Liver (tissue), 9 donors: ENCODE measurements around the gene SH3BP2. TPM values are rescaled to one million over a fixed set of nuclear protein-coding genes. Genes with fewer than 3 reads are reported as not detected.

Experiments used
- DNase-seq: peaks from one replicate; pipeline ENCODE4 v3.0.0-alpha.2; 2017; ENCODE audit warnings: low spot score
- H3K27ac ChIP-seq, 2 donors: one replicate each; pipeline ENCODE4 v1.7.0; 2013; ENCODE audit warnings: inconsistent platforms in 2 of 2, low read length in 2 of 2, control low read depth in 1 of 2, low read depth in 1 of 2, mild to moderate bottlenecking in 1 of 2
- H3K27me3 ChIP-seq, 4 donors: one replicate each; pipeline versions ENCODE4 v1.6.1 to v1.7.0; 2013; ENCODE audit warnings: low read length in 3 of 4, inconsistent platforms in 1 of 4, mild to moderate bottlenecking in 1 of 4, moderate library complexity in 1 of 4; ENCODE audit not compliant: control insufficient read depth in 4 of 4, insufficient read depth in 4 of 4
- H3K36me3 ChIP-seq, 4 donors: one replicate each; pipeline versions ENCODE4 v1.6.1 to v1.7.0; 2013; ENCODE audit warnings: low read length in 3 of 4, mild to moderate bottlenecking in 3 of 4, low read depth in 1 of 4, moderate library complexity in 1 of 4; ENCODE audit not compliant: control insufficient read depth in 4 of 4, insufficient read depth in 3 of 4
- H3K4me1 ChIP-seq, 4 donors: one replicate each; pipeline versions ENCODE4 v1.6.1 to v1.7.0; 2013; ENCODE audit warnings: low read length in 3 of 4, mild to moderate bottlenecking in 3 of 4, moderate library complexity in 1 of 4; ENCODE audit not compliant: control insufficient read depth in 4 of 4, insufficient read depth in 4 of 4
- H3K4me3 ChIP-seq, 3 donors: one replicate each; pipeline versions ENCODE4 v1.6.1 to v1.7.0; 2013; ENCODE audit warnings: low read length in 3 of 3, control low read depth in 1 of 3, low read depth in 1 of 3, mild to moderate bottlenecking in 1 of 3
- H3K9ac ChIP-seq, 2 donors: one replicate each; pipeline ENCODE4 v1.7.0; 2013; ENCODE audit warnings: low read length in 2 of 2, mild to moderate bottlenecking in 2 of 2, moderate library complexity in 2 of 2, control low read depth in 1 of 2, low read depth in 1 of 2
- H3K9me3 ChIP-seq, 4 donors: one replicate each; pipeline versions ENCODE4 v1.6.1 to v1.7.0; 2013; ENCODE audit warnings: low read length in 3 of 4; ENCODE audit not compliant: control insufficient read depth in 4 of 4
- EGR1 ChIP-seq, 2 donors: IDR thresholded peaks; 2 replicates each; pipeline ENCODE4 v1.6.1; 2016 to 2018; ENCODE audit warnings: antibody characterized with exemption in 2 of 2, low read depth in 2 of 2
- FOXA1 ChIP-seq: IDR thresholded peaks from 2 replicates; pipeline ENCODE4 v1.6.1; 2016; ENCODE audit warnings: antibody characterized with exemption
- FOXA2 ChIP-seq: IDR thresholded peaks from 2 replicates; pipeline ENCODE4 v1.6.1; 2016; ENCODE audit warnings: antibody characterized with exemption
- GABPA ChIP-seq, 2 donors: IDR thresholded peaks in 1 of 2; conservative IDR thresholded peaks in 1 of 2; 2 replicates each; pipeline ENCODE4 v1.6.1; 2016; ENCODE audit warnings: antibody characterized with exemption in 2 of 2, mild to moderate bottlenecking in 1 of 2, moderate library complexity in 1 of 2
- HNF4A ChIP-seq, 2 donors: conservative IDR thresholded peaks; 2 replicates each; pipeline ENCODE4 v1.6.1; 2016; ENCODE audit warnings: antibody characterized with exemption in 2 of 2, mild to moderate bottlenecking in 2 of 2
- HNF4G ChIP-seq: IDR thresholded peaks from 2 replicates; pipeline ENCODE4 v1.6.1; 2016; ENCODE audit warnings: antibody characterized with exemption
- JUND ChIP-seq, 2 donors: IDR thresholded peaks; 2 replicates each; pipeline ENCODE4 v1.6.1; 2016; ENCODE audit warnings: antibody characterized with exemption in 2 of 2
- RXRA ChIP-seq, 2 donors: IDR thresholded peaks; 2 replicates each; pipeline ENCODE4 v1.6.1; 2017 to 2018; ENCODE audit warnings: antibody characterized with exemption in 2 of 2, mild to moderate bottlenecking in 1 of 2
- SP1 ChIP-seq: IDR thresholded peaks from 2 replicates; pipeline ENCODE4 v1.6.1; 2018; ENCODE audit warnings: antibody characterized with exemption, mild to moderate bottlenecking
- TAF1 ChIP-seq: conservative IDR thresholded peaks from 2 replicates; pipeline ENCODE4 v1.6.1; 2016; ENCODE audit warnings: antibody characterized with exemption, mild to moderate bottlenecking
- YY1 ChIP-seq: IDR thresholded peaks from 2 replicates; pipeline ENCODE4 v1.6.1; 2016; ENCODE audit warnings: antibody characterized with exemption, mild to moderate bottlenecking
- whole genome bisulfite sequencing: extraction: QIAGEN DNeasy Blood & Tissue Kit; methylation state at CpG from one replicate; pipeline ENCODE4 v1.1.7; 2013; 5-methylcytosine and 5-hydroxymethylcytosine counted together
- polyA plus RNA-seq, 2 donors: library from polyadenylated mRNA; stranded (reverse) in 1 of 2; unstranded in 1 of 2; fragments of 200-250 nt in 1 of 2; fragments of >200 nt in 1 of 2; fragmentation: Nextera tagmentation in 1 of 2; extraction: Ambion mirVana in 1 of 2; gene quantifications; one replicate each; pipeline versions ENCODE4 v1.2.1 to v1.2.3, GENCODE V29; 2013 to 2015
- total RNA-seq, 2 donors: library from RNA; depleted of rRNA; stranded (reverse); fragments of >200 nt; gene quantifications; one replicate each; pipeline ENCODE4 v1.2.3, GENCODE V29; 2014
- TF ChIP-seq, protein P1 (sequence below): fragments of 150-350 bp; IDR thresholded peaks from 2 replicates; pipeline ENCODE4 v1.5.1; 2017; ENCODE audit warnings: improper control_type of control experiment, low read depth, low read length; ENCODE audit not compliant: missing input control
- TF ChIP-seq, protein P2 (sequence below): IDR thresholded peaks from 2 replicates; pipeline ENCODE4 v1.6.1; 2016; ENCODE audit warnings: antibody characterized with exemption
- TF ChIP-seq, protein P3 (sequence below): IDR thresholded peaks from 2 replicates; pipeline ENCODE4 v1.6.1; 2016; ENCODE audit warnings: antibody characterized with exemption, mild to moderate bottlenecking
- TF ChIP-seq, protein P4 (sequence below): IDR thresholded peaks from 2 replicates; pipeline ENCODE4 v1.6.1; 2016; ENCODE audit warnings: antibody characterized with exemption
- TF ChIP-seq, protein P5 (sequence below): IDR thresholded peaks from 2 replicates; pipeline ENCODE4 v1.6.1; 2016; ENCODE audit warnings: antibody characterized with exemption
- donor health status: healthy.
- donor health status: healthy.
- donor health status: healthy.
- donor health status: healthy.
- donor health status: healthy.

Gene SH3BP2
- total and polyA plus RNA-seq, 4 donors, result 17.9 to 80.2 (median 38.5) TPM

DNA sequence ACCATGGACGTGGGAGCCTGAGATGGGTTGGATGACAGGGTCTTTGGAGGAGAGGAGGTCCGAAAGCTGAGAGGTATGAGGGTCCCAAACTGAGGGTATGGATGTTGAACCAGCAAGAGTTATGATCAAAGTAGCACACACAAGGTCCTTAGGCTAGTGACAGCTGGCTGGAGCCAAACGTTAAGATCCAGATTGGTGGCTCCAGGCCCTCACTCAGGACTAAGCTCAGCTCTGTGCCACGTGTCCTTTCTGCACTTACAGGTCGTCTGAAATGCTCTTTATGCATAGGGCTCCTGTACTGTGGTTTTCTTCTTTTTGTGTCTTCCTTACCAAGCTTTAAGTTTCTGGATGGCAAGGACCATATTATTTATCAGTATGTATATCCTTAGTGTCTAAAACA, 86.1 kb downstream of the SH3BP2 start:
- H3K4me1 ChIP-seq, result peaks cover 0 to 3% (median 0%) of the 10 kb centered on the region in 4 donors
- no peaks in the 10 kb centered on the region for H3K9me3 ChIP-seq
- TF ChIP-seq YY1, result no peak
- TF ChIP-seq, protein P1, sequence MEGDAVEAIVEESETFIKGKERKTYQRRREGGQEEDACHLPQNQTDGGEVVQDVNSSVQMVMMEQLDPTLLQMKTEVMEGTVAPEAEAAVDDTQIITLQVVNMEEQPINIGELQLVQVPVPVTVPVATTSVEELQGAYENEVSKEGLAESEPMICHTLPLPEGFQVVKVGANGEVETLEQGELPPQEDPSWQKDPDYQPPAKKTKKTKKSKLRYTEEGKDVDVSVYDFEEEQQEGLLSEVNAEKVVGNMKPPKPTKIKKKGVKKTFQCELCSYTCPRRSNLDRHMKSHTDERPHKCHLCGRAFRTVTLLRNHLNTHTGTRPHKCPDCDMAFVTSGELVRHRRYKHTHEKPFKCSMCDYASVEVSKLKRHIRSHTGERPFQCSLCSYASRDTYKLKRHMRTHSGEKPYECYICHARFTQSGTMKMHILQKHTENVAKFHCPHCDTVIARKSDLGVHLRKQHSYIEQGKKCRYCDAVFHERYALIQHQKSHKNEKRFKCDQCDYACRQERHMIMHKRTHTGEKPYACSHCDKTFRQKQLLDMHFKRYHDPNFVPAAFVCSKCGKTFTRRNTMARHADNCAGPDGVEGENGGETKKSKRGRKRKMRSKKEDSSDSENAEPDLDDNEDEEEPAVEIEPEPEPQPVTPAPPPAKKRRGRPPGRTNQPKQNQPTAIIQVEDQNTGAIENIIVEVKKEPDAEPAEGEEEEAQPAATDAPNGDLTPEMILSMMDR, result no peak
- TF ChIP-seq SP1, result no peak
- no peak for TF ChIP-seq TAF1
- TF ChIP-seq, protein P2, sequence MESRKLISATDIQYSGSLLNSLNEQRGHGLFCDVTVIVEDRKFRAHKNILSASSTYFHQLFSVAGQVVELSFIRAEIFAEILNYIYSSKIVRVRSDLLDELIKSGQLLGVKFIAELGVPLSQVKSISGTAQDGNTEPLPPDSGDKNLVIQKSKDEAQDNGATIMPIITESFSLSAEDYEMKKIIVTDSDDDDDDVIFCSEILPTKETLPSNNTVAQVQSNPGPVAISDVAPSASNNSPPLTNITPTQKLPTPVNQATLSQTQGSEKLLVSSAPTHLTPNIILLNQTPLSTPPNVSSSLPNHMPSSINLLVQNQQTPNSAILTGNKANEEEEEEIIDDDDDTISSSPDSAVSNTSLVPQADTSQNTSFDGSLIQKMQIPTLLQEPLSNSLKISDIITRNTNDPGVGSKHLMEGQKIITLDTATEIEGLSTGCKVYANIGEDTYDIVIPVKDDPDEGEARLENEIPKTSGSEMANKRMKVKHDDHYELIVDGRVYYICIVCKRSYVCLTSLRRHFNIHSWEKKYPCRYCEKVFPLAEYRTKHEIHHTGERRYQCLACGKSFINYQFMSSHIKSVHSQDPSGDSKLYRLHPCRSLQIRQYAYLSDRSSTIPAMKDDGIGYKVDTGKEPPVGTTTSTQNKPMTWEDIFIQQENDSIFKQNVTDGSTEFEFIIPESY, result no peak
- H3K9ac ChIP-seq, result no peak overlapping the region
- 86% methylated on average over 5 of the region's 5 CpGs for WGBS
- no peaks in the 10 kb centered on the region for H3K27me3 ChIP-seq
- no peak for DNase-seq
- no peak overlapping the region for H3K27ac ChIP-seq
- peaks cover 0 to 19% (median 15%) of the 10 kb centered on the region in 4 donors for H3K36me3 ChIP-seq
- H3K4me3 ChIP-seq, result no peak overlapping the region

DNA sequence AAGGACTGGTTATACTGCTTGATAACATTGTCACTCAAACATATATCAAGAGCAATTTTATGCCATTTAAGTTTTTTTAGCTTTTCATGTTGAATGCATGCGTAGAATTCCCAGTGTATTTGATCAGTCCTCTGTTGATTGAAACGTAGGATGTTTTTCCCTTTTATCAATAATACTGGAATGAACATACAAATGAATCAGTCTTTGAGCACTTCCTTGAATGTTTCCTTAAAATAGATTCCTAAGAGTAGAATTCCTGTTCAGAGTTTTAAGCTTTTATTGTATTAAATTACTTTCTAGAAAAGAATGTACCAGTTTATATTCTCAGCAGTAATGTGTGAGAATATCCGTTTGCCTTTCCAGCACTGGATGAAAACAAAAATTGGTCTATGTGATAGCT, 88.5 kb downstream of the SH3BP2 start:
- Histone ChIP-seq H3K4me3 (no peak overlapping the region), H3K4me1 (no peaks in the 10 kb centered on the region), H3K9ac (no peak overlapping the region), H3K27ac (no peak overlapping the region), H3K36me3 (peaks cover 3 to 38% (median 28%) of the 10 kb centered on the region in 4 donors), H3K9me3 (no peaks in the 10 kb centered on the region), H3K27me3 (no peaks in the 10 kb centered on the region)
- TF ChIP-seq SP1 (no peak), HNF4G (no peak), YY1 (no peak), RXRA (IDR thresholded peaks at IDR 0.05) (no peak), JUND (IDR thresholded peaks at IDR 0.05) (no peak), TAF1 (no peak), GABPA (IDR thresholded peaks at IDR 0.05 in 1 of 2, conservative IDR thresholded peaks at IDR 0.05 in 1 of 2) (no peak)
- TF ChIP-seq, protein P3, sequence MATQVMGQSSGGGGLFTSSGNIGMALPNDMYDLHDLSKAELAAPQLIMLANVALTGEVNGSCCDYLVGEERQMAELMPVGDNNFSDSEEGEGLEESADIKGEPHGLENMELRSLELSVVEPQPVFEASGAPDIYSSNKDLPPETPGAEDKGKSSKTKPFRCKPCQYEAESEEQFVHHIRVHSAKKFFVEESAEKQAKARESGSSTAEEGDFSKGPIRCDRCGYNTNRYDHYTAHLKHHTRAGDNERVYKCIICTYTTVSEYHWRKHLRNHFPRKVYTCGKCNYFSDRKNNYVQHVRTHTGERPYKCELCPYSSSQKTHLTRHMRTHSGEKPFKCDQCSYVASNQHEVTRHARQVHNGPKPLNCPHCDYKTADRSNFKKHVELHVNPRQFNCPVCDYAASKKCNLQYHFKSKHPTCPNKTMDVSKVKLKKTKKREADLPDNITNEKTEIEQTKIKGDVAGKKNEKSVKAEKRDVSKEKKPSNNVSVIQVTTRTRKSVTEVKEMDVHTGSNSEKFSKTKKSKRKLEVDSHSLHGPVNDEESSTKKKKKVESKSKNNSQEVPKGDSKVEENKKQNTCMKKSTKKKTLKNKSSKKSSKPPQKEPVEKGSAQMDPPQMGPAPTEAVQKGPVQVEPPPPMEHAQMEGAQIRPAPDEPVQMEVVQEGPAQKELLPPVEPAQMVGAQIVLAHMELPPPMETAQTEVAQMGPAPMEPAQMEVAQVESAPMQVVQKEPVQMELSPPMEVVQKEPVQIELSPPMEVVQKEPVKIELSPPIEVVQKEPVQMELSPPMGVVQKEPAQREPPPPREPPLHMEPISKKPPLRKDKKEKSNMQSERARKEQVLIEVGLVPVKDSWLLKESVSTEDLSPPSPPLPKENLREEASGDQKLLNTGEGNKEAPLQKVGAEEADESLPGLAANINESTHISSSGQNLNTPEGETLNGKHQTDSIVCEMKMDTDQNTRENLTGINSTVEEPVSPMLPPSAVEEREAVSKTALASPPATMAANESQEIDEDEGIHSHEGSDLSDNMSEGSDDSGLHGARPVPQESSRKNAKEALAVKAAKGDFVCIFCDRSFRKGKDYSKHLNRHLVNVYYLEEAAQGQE, result no peak
- 90% methylated on average over 3 of the region's 3 CpGs for WGBS
- no peak for DNase-seq

DNA sequence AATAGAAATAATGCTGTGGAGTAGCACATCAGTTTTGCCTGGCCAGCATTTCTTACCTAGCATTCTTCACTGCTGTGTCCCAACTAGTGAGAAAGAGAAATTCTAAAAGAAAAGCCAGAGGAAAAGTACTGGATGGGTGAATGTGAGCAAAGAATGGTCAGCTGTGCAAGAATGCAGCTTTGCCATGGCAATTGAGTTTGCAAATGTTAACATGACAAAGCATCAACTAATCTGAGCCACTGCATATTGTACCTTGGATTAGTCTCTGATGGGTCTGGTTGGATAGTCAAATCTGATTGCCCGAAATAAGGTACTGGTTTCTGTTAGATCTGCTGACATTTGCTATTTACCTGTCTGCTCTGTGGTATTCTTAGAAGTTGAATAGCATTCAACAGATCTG, 89.5 kb downstream of the SH3BP2 start:
- Histone ChIP-seq H3K4me1 (no peaks in the 10 kb centered on the region), H3K9ac (no peak overlapping the region), H3K27ac (no peak overlapping the region), H3K9me3 (no peaks in the 10 kb centered on the region), H3K36me3 (peaks cover 3 to 38% (median 33%) of the 10 kb centered on the region in 4 donors), H3K4me3 (no peak overlapping the region), H3K27me3 (no peaks in the 10 kb centered on the region)
- DNase-seq, result no peak
- 96% methylated on average over 1 of the region's 1 CpG for WGBS
- no peak for TF ChIP-seq TAF1
- no peak for TF ChIP-seq EGR1 (IDR thresholded peaks at IDR 0.05; ENCODE audit: low read depth in 2 of 2)
- TF ChIP-seq, protein P1, result no peak
- TF ChIP-seq SP1, result no peak
- TF ChIP-seq, protein P4, sequence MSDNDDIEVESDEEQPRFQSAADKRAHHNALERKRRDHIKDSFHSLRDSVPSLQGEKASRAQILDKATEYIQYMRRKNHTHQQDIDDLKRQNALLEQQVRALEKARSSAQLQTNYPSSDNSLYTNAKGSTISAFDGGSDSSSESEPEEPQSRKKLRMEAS, result no peak
- no peak for TF ChIP-seq FOXA1
- TF ChIP-seq, protein P5, sequence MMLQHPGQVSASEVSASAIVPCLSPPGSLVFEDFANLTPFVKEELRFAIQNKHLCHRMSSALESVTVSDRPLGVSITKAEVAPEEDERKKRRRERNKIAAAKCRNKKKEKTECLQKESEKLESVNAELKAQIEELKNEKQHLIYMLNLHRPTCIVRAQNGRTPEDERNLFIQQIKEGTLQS, result no peak
- TF ChIP-seq FOXA2, result no peak
- no peak for TF ChIP-seq HNF4A (conservative IDR thresholded peaks at IDR 0.05)
- TF ChIP-seq GABPA (IDR thresholded peaks at IDR 0.05 in 1 of 2, conservative IDR thresholded peaks at IDR 0.05 in 1 of 2), result no peak
